Measurements from ENCODE around the gene ARHGAP18.

The ARHGAP18 gene

DNA sequence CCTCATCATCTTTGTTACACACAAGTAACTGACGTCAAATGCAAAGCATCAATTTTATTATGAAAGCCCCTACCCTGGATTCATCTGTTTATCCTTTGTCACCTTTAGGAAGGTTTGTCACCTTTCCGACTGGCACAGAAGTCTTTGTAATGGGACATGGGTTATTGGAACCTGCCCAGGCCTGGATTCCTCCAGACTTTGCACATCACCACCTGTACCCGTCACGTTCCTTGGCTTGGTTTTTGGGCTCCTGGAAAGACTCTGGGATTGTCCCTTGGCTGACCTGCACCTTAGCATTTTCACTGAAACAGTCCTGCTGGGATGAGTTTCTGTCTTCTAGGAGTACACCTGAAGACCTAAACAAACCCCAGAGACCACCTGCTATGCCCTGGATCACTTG lies 15.4 kb upstream of the ARHGAP18 start:
- DNase-seq (ENCODE audit: insufficient read length, low spot score) (no peak), FAIRE-seq (no peak)
- no peak for TF ChIP-seq CTCF (IDR thresholded peaks at IDR 0.05; ENCODE audit: insufficient read depth, missing control alignments)

DNA sequence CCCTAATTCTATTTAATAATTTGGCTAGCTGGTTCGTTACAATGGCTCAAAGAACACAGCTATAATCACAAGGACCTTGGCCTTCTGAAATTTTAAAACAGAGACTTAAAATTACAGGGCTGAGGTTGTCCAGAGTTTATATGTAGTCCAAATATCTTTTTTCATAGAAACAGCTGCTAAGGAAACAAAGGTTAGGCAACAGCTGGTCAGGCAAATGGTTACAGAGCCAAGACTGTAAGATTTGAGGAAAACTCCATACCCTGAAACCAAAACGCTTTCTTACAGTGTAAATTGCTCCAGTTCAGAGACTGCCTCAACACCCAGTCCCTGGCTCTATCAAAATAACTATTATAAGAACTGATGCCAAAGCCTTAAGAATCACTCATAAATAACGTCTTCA lies 9.7 kb upstream of the ARHGAP18 start:
- no peak for FAIRE-seq

DNA sequence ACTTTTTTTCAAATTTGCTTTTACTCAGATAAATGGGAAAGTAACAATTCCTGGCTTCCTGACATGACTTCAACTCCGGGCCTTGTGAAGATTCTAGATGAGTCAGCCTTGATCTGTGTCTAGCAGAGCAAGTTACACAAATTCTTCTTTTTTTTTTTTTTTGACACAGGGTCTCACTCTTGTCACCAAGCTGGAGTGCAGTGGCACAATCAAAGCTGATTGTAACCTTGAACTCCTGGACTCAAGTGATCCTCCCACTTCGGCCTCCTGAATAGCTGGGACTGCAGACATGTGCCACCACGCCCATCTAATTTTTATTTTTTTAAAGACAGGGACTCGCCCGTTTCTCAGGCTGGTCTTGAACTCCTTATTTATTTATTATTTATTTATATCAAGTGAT lies 7.3 kb upstream of the ARHGAP18 start:
- DNase-seq (ENCODE audit: insufficient read length, low spot score) (no peak), FAIRE-seq (no peak)
- TF ChIP-seq CTCF (IDR thresholded peaks at IDR 0.05; ENCODE audit: insufficient read depth, missing control alignments), result no peak

More for the DNA sequence above, 9.7 kb upstream of the ARHGAP18 start:
- no peak for DNase-seq (ENCODE audit: insufficient read length, low spot score)
- no peak for TF ChIP-seq CTCF (IDR thresholded peaks at IDR 0.05; ENCODE audit: insufficient read depth, missing control alignments)

DNA sequence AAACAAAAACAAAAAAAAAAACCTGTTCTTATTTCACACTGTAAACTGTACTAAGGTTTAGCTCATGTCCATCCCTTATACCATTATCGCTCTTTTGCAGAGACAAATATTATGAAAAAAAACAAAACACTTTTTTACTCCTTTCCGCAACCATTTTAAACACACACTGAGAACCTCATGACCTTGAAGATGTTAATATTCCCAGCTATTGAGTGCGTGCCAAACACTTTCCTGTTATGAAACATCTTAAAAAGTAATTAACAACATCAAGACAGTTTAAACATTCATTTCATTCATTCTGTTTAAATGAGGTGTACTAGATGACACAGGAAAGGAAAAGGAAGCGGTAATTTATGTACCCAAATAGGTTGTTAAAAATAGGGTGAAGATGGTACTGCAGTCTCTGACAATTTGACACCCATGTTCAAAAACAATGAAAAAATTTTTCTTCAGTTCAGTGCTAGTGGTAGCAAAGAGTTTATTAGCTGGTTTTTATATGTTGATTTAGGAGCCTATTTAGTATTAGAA lies 3.9 kb upstream of the ARHGAP18 start:
- no peak for DNase-seq (ENCODE audit: insufficient read length, low spot score)

GRCh38 chr6:129711271-129711631 lies 1.3 kb upstream of the ARHGAP18 start:
- no peak for FAIRE-seq
- DNase-seq (ENCODE audit: insufficient read length, low spot score), result no peak
- TF ChIP-seq CTCF (IDR thresholded peaks at IDR 0.05; ENCODE audit: insufficient read depth, missing control alignments), result no peak

More for the DNA sequence above, 3.9 kb upstream of the ARHGAP18 start:
- no peak for FAIRE-seq
- no peak for TF ChIP-seq CTCF (IDR thresholded peaks at IDR 0.05; ENCODE audit: insufficient read depth, missing control alignments)

DNA sequence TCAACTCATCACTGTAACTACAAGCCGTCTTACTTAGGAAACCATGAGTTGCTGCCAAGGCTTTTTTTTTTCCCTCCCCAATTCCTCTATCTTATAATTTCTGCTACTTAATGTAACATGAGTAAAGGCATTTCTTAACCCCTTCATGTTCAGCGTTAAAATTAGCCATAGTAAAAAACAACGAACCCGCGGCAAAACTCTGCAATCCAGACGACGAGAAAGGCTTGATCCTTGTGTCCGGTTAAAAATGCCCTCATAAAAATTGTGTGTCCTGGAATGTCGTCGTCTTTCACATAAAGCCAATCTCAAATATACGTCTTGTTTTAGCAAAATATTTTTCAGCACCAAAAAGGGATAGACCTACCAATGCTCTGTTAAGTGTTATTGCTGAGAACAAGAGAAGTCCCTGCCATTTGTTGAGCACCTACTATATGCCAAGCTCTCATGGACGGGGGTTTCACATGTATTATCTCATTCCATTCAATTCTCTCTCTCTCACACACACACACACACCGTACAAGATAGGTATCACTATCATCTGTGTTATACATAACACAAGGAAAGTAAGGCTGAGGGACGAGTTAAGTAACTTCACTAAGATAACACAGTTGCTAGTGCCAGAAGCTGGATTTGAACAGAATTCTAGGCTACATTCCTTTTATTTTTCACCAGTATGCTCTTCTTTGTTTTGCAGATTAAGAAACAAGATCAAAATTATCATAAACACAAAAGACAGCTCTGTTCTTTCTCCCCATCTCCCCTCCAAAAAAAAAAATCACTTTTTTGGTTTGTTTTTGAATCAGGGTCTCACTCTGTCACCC lies 683 bp upstream of the ARHGAP18 start:
- DNase-seq (ENCODE audit: insufficient read length, low spot score) (no peak), FAIRE-seq (no peak)
- TF ChIP-seq CTCF (IDR thresholded peaks at IDR 0.05; ENCODE audit: insufficient read depth, missing control alignments), result no peak

GRCh38 chr6:129709196-129709768 lies 695 bp downstream of the ARHGAP18 start:
- no peak for TF ChIP-seq CTCF (IDR thresholded peaks at IDR 0.05; ENCODE audit: insufficient read depth, missing control alignments)
- DNase-seq (ENCODE audit: insufficient read length, low spot score) (no peak), FAIRE-seq (no peak)

All from D721Med (cell line).